CD4-positive, alpha-beta T cell treated with Interleukin-10 for 1 hour (primary cell): ENCODE results near the gene CABP2.
"Not testable (repeated sequence)": the region's sequence is repeated elsewhere in the genome, so short reads cannot be mapped to it uniquely, and the experiment has no call there.

Experiments used
- DNase-seq: peaks from one replicate; pipeline ENCODE4 v3.0.0-alpha.2; 2020

Gene CABP2

GRCh38 chr11:67522844-67523555 lies at the start of gene CABP2:
TSS of gene CABP2 (minus strand) at chr11:67523446. CDS start at chr11:67523326, 120 bp downstream.
- DNase-seq, result no peak

- DNase-seq, result peak; percentile 45
These were observed 49.6 kb upstream of the CABP2 start for GRCh38 chr11:67572747-67573419.

DNA sequence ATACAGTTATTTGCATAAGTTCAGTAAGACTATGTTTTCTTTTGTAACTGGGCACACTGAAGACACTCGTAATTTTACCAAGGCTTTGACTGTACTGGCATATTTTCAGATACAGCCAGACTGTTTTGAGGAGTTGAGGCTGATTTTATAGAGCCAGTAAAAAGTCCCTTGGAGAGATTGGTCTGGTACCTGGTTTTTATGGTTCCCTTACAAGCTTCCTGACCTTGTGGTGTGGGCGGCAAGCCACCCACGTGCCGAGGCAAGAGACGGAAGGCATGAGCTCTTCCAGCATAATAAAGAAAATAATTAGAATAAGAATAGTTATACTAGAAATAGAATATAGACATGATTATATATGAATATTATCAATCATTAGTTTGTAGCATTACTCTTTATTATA lies 49.1 kb upstream of the CABP2 start:
- DNase-seq, result no peak

GRCh38 chr11:67571443-67571842 lies 48.2 kb upstream of the CABP2 start:
- DNase-seq, result no peak

- no peak for DNase-seq
These were observed 41.0 kb upstream of the CABP2 start for GRCh38 chr11:67564230-67564629.

GRCh38 chr11:67563705-67564114 lies 40.5 kb upstream of the CABP2 start:
- DNase-seq, result not testable (repeated sequence)

- DNase-seq, result no peak
These were observed 39.9 kb upstream of the CABP2 start for GRCh38 chr11:67562963-67563704.

- no peak for DNase-seq
These were observed 38.8 kb upstream of the CABP2 start for GRCh38 chr11:67561971-67562619.

DNA sequence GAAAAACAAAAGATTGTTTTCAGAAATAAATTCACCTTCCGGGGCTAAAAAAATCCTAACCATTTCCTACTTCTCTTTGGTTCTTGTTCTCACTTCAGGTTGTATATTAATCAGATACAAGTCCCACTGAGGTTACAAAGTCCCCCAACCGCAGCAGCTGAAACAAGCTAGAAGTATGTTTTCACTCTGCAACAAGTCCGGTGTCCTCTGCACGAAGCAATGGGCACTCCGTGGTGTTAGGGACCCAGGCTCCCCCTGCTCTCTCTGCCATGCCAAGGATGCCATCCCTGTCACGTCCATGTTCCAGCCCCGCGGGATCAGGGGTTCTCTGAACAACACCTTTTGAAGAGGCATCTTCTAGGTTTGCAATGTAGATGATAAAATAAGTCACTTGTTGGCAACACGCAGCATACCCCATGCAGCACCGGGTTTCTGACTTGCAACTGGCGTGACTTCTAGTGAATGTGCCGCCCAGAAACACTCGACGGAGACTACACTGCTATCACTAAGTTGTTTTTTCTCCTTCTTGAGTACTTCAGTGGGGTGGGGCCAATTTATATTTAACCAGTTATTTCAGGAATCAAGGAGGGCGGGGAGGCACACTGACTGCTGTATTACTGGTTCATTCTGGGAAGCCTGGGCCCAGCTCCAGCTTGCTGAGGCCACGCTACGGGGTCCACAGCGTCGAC lies 35.0 kb upstream of the CABP2 start:
- no peak for DNase-seq

- no peak for DNase-seq
These were observed 33.0 kb upstream of the CABP2 start for GRCh38 chr11:67556244-67556643.

- DNase-seq, result not testable (repeated sequence)
These were observed 28.5 kb upstream of the CABP2 start for GRCh38 chr11:67551697-67552096.

- DNase-seq, result no peak
These were observed 27.9 kb upstream of the CABP2 start for GRCh38 chr11:67551127-67551526.

DNA sequence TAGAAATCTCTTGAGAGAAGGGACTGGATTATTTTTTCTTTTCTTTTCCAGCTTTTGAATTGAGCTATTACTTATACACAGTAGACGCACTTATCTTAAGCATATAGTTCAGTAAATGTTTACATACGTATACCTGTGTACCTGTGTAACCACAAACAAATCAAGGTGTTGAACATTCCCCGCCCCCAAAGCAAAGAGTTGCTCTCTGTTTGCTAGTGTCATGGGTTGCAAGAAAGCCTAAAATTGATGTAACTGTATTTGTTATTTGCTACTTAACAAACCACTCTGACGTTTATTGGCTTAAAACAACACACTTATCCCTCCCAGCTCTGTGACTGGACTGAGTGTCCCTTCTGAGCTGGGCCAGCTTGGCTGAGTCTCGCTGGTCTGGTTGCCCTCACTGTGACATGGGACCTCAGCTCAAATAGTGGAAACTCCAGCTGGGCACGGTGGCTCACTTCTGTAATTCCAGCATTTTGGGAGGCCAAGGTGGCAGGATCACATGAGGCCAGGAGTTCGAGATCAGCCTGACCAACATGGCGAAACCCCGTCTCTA lies 25.4 kb upstream of the CABP2 start:
- no peak for DNase-seq

GRCh38 chr11:67548112-67548511 lies 24.9 kb upstream of the CABP2 start:
- not testable (repeated sequence) for DNase-seq

- DNase-seq, result no peak
These were observed 22.0 kb upstream of the CABP2 start for GRCh38 chr11:67545280-67545679.

DNA sequence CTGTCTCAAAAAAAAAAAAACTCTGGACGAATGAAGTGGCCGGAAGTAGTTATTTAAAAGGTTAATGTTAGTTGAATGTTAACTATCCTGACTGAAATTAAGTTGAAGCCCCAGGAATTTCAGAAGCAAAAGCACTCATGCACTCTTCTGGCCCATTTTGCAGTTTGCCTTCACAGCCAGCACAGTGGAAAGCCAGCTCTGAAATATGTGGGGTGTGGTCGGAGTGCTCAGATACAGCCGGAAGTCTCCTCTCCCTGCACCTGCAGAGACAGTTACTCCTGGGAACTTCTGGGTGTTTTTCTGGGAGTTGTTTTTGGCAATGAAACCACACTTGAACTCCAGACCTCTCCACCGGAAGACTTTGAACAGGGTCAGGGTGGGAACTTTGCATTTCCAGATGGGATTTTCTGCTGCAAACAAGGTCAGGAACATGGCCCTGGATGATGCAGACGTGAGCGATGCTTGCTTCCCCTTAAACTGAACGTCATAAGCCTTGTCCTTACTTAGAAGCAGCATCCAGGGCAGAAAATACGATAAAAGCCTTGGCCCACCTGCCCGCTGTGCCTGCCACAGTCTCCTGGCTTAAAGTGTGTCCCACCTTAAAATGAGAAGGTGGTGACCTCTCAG lies 21.5 kb upstream of the CABP2 start:
- no peak for DNase-seq

DNA sequence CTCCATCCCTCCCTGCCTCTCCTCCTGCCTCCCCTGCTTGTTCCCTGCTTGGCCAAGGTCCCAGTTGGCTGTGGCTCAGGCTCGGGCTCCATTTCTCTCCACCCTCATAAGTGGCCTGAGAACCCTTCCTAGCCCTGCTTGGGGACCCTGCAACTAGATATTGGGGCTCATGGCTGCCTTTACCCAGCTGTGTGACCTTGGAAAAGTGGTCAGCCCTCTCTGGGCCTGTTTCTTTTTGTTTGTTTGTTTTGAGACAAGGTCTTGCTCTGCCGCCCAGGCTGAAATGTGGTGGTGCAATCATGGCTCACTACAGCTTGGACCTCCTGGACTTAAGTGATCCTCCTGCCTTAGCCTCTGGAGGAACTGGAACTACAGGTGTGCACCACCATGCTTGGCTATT lies 20.3 kb upstream of the CABP2 start:
- DNase-seq, result no peak

DNA sequence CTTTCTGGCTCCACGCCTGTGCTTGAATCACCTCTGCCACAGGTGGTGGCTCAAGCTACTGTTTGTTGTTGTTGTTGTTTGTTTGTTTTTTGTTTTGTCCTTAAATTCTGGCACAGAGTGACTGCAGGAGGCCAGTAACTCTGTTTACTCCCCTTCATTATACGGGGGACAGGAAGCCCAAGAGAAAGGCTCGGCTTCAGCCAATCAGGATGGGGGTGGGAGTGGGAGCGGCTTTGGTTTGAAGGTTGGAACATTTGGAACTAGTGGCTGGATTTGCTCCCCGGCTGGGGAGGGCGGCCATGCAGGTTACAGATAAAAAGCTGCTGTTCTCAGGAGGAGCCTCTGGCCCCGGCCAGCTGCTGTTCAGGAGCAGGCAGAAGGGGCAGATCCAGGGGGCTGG lies 19.7 kb upstream of the CABP2 start:
- DNase-seq, result no peak

DNA sequence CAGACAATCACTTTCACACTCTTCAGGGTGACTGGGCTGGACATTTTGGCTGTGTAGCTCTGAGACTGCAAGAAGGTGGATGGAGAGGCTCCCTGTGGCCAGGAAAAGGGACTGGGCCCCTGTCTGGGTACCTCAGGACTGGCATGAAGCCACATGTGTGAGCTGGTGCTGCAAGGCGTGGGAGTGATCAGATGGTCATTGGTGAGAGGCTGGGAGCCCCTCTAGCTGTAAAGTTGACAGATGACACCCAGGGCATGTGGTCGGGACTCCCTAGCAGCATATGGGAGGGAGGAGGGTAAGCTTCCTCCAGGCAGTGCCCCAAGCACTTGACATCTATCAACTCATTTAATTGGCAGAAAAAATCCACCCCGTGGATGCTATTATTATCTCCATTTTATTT lies 18.9 kb upstream of the CABP2 start:
- no peak for DNase-seq

GRCh38 chr11:67541198-67541597 lies 18.0 kb upstream of the CABP2 start:
- no peak for DNase-seq

DNA sequence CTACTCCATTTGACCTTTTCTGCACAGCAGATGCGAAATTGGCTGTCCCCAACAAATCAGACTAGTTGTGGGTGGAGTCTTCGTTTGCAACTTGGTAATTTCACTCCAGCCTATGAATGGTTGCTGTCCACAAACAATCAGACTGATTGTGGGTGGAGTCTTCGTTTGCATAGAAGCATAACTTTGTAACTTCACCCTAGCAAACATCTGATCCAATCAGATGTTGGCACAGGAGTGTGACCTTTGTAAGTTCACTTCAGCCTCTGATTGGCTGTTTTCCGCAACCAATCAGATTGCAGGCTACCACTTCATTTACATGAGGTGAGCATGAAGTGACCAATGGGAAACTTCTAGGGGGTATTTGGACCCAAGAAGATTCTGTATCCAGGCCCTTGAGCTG lies 16.3 kb upstream of the CABP2 start:
- DNase-seq, result no peak
